H7 (cell line): ENCODE measurements around the gene CERS4. TPM values are rescaled to one million over a fixed set of nuclear protein-coding genes. Genes with fewer than 3 reads are reported as not detected.
A peak's percentile ranks its signal among the peaks of the same experiment; 100 is the strongest.

Experiments used
- DNase-seq: peaks from one replicate; pipeline ENCODE4 v3.0.0; 2012
- H3K27me3 ChIP-seq: 2 replicates; pipeline ENCODE4 v1.6.0; 2011; ENCODE audit warnings: mild to moderate bottlenecking, low read length; ENCODE audit not compliant: control insufficient read depth, insufficient read depth
- H3K36me3 ChIP-seq: replicated peaks from 2 replicates; pipeline ENCODE4 v1.5.1; 2011; ENCODE audit warnings: low read length; ENCODE audit not compliant: control insufficient read depth, insufficient read depth
- H3K4me3 ChIP-seq: 2 replicates; pipeline ENCODE4 v1.5.1; 2011; ENCODE audit warnings: low read depth, mild to moderate bottlenecking, control low read depth, low read length, moderate library complexity; ENCODE audit not compliant: insufficient read depth
- total RNA-seq: library from RNA; depleted of rRNA; stranded (reverse); fragments of >200 nt; shearing (Covaris generic); gene quantifications from 2 replicates; pipeline ENCODE4 v1.2.3, GENCODE V29; 2014; rRNA removed

Gene CERS4
- total RNA-seq, 1 experiment from 2014 or later: 116 TPM

GRCh38 chr19:8307400-8307964, 98.3 kb downstream of the CERS4 start:
- peak; percentile 78 for DNase-seq
- no peaks in the 10 kb centered on the region for H3K27me3 ChIP-seq
- peaks cover 15% of the 10 kb centered on the region for H3K36me3 ChIP-seq
- peak overlapping the region; percentile 81 for H3K4me3 ChIP-seq

DNA sequence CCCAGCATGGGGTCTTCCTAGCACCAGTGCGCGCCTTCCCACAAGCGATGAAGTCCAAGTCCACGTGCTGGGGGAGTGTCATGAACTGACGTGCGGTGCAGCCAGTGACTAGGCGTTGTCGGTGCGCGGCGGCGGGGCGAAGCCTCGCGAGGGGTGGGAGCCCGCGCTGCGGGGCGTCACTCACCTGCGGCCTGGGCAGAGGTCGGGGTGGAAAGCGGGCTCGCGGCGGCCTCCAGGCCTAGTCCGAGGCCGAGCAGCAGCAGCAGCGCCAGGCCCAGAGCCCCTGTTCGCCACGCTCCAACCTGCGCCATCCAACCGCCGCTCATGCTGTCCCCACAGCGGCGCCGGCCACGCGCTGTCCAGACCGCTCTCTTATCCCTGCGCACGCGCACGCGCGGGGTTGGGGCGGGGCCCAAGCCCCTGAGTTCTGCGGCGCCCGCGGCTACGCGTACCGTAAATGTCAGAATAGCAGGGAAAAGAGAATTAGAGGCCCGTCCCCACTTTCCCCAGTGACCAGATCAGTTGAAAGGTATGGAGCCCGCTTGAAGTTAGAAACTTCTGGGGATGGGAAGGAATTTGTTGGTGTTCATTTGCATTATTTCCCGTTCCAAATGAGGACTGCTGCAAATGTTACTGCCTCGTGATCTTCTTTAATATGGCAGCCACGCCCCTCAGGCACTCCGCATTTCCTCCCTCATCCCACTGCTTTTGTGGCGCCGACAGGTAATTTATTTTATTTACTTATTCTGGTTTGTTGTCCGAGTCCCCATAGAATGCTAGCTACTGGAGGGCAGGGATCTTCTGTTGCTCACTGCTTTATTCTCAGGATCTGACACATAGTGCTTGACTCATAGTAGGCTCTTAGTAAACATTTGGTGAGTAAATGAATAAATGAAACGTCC, 99.0 kb downstream of the CERS4 start, which contains the start of gene CD320:
TSS of gene CD320 (minus strand) at position 394 of the 902 bp plus-strand sequence. CDS start at position 326, 68 bp downstream.
- Histone ChIP-seq H3K36me3 (peaks cover 16% of the 10 kb centered on the region), H3K4me3 (peak within 1 kb of the TSS; percentile 81), H3K27me3 (no peaks in the 10 kb centered on the region)
- peak; percentile 98 for DNase-seq

- Histone ChIP-seq H3K4me3 (peak overlapping the region; percentile 81), H3K36me3 (peaks cover 18% of the 10 kb centered on the region), H3K27me3 (no peaks in the 10 kb centered on the region)
- DNase-seq: no peak
These were observed 99.7 kb downstream of the CERS4 start for GRCh38 chr19:8308891-8309291.

DNA sequence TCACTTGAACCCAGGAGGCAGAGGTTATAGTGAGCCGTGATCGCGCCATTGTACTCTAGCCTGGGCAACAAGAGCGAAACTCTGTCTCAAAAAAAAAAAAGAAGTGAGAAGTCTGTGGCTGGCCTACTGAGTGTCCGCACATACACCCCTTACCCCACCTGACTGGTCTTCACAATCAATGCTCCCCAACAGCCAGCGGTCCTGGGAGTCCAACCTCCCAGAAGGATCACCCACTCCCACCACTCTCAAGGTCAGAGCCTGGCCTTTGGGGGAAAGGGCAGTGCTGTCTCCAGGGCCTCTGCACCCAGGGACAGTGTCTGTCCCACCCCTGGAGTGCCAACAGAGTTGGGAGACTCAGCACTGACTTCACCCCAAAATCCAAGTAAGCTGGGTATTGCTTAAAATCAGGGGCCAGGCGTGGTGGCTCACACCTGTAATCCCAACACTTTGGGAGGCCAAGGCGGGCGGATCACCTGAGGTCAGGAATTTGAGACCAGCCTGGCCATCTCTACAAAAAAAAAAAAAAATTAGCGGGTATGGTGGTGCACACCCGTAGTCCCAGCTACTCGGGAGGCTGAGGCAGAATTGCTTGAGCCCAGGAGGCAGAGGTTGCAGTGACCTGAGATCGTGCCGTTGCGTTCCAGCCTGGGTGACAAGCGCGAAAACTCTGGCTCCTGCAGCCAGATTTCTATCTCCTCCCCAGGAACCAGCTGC, 101.3 kb downstream of the CERS4 start:
- H3K36me3 ChIP-seq: peaks cover 25% of the 10 kb centered on the region
- DNase-seq: no peak
- no peak overlapping the region for H3K4me3 ChIP-seq
- no peaks in the 10 kb centered on the region for H3K27me3 ChIP-seq

DNA sequence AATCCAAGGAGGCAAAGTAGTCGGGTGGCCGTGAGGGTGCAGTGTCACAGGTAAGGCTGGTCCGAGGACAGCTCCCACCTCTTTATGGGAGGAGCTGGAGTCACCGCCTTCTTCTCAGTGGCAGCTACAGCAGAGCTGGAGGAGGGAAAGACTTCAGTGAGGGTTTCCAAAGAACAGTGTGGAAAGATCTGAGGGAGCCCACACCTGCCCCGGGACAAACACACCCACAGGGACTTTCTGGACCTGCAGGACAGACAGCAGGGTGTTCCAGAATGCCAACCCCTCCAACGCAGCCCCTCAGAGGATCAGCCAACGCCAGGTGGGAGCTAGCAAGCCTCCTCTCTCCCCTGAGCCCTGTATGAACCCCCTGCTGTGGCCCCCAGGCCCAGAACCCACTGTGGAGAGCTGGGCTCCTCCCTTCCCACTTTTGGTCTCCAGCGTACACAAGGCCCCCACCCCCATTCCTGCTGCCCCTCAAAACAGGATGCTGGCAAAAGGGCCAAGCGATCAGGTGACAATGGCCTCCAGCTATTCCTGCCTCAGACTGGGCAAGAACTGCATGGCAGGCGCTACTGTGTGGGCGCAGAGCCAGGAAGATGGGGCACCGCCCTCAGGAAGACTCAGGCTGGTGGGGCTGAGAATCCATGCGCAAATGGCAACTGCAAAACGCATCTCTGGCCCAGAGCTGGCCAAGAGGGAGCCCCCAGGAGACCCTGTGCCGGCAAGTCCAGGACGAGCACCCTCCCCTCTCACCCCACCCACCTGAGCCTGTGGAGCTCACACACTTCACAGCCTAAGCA, 102.5 kb downstream of the CERS4 start:
- DNase-seq: no peak
- no peak overlapping the region for H3K4me3 ChIP-seq
- H3K27me3 ChIP-seq: no peaks in the 10 kb centered on the region
- peaks cover 31% of the 10 kb centered on the region for H3K36me3 ChIP-seq

Other genes starting within 250 kb of the CERS4 start
- gene ELAVL1, start 203.7 kb upstream of the CERS4 start, total RNA-seq: 85.4 and 86.8 TPM in 2 replicates
- 1.9 TPM in 1 of 2 replicates, not detected in the other for gene CCL25, start 156.6 kb upstream of the CERS4 start, total RNA-seq
- 13.7 and 15.9 TPM in 2 replicates for gene FBN3, start 59.8 kb upstream of the CERS4 start, total RNA-seq
- gene CD320, start 99.0 kb downstream of the CERS4 start, total RNA-seq: 127 and 159 TPM in 2 replicates
- gene NDUFA7, start 112.0 kb downstream of the CERS4 start, total RNA-seq: 103 and 117 TPM in 2 replicates
- gene RPS28, start 112.1 kb downstream of the CERS4 start, total RNA-seq: 512 and 545 TPM in 2 replicates
- 1.2 and 7.3 TPM in 2 replicates for gene KANK3, start 133.9 kb downstream of the CERS4 start, total RNA-seq
- gene ANGPTL4, start 154.8 kb downstream of the CERS4 start, total RNA-seq: 13.2 and 17.1 TPM in 2 replicates
- 16.9 and 31.4 TPM in 2 replicates for gene RAB11B, start 181.0 kb downstream of the CERS4 start, total RNA-seq
- 44.4 and 47.8 TPM in 2 replicates for gene MARCHF2, start 203.9 kb downstream of the CERS4 start, total RNA-seq
- gene HNRNPM, start 235.6 kb downstream of the CERS4 start, total RNA-seq: 114 and 155 TPM in 2 replicates